CD4-positive, alpha-beta T cell treated with Interleukin-4 for 4 hours (primary cell): Measurements from ENCODE around the gene LCE2D.
A peak's percentile ranks its signal among the peaks of the same experiment; 100 is the strongest.
"Not testable (repeated sequence)": the region's sequence is repeated elsewhere in the genome, so short reads cannot be mapped to it uniquely, and the experiment has no call there.

Source experiments
- DNase-seq: peaks from one replicate; pipeline ENCODE4 v3.0.0-alpha.2; 2020

Gene LCE2D, protein sequence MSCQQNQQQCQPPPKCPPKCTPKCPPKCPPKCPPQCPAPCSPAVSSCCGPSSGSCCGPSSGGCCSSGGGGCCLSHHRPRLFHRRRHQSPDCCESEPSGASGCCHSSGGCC

DNA sequence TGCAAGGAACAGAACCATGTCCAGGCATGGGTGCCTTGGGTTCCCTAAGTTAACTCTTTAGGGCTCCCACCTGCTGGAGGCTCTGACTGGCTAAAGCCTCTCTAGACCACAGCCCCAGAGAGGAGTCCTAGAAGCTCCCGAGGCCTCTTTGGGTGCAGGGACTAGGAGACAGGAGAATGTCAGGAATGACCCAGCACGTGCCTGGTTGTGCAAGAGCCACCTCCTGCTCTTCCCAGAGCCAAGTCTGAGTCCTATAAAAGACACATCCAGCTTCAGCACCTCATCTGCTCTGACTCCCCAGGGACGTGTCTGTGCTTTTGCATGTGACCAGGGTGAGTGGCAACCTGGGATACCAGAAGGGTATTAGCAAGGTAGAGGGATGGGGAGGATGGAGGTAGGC is at the start of gene LCE2D:
TSS of gene LCE2D (plus strand) at position 283 of the 400 bp plus-strand sequence. CDS start 726 bp downstream, outside the sequence.
- no peak for DNase-seq

- no peak for DNase-seq
Observed at GRCh38 chr1:152613511-152613910, 49.7 kb upstream of the LCE2D start, which contains the start of gene LCE3B. Gene LCE3B, plus strand, starts transcription at chr1:152613811. Its CDS starts 0 bp downstream, at chr1:152613811.

- no peak for DNase-seq
Observed at GRCh38 chr1:152621993-152622392, 41.2 kb upstream of the LCE2D start.

DNA sequence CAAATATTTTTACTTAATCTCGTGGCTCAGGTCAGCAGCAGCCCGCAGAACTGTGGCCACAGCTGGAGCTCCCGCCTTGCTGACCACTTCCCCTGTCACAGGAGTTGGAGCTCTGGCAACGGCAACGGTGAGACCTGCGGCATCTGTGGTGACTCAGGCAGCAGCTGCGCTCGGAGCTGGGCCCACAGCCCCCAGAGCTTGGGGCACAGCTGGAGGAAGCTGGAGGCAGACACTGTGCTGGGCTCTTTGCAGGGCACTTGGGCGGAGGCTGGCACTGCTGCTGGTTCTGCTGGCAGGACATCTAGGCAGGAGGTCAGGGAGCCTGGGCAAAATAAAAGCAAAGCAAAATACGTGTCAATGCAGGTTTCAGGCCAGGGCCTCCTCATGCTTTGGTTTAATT is 40.4 kb upstream of the LCE2D start, which contains the start of gene LCE3A:
TSS of gene LCE3A (minus strand) at position 301 of the 400 bp plus-strand sequence. CDS start at position 301, 0 bp downstream.
- no peak for DNase-seq

DNA sequence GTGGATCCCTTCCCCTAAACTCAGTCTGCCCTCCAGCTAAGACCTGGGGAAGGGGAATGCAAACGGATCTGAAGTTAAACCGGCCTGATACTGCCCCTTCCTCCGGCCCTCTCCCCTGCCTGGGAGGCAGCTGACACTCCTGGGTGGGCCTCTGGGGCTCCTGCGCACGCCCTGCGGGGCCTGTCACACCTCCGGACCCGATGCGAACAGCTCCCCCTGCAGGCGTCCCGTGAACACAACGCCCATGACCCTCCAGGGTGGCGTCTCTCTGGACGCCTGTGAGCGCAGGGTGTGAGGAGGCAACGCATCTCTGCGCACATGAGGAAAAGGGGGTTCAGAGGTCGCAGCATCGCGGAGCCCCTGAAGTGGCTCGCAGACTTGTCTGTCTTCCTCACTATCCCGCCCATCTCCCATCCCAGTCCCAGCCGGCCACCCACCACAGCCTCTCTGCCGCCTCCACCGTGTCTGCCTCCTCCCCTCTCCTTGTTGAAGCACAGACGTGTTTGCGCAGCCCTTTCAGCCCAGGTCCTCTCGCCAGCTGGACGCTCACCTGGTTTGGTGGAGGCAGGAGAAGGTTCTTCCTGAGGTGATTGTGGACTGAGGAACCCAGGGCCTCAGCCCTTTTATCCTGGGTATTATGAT is 39.9 kb upstream of the LCE2D start:
- DNase-seq = no peak

DNA sequence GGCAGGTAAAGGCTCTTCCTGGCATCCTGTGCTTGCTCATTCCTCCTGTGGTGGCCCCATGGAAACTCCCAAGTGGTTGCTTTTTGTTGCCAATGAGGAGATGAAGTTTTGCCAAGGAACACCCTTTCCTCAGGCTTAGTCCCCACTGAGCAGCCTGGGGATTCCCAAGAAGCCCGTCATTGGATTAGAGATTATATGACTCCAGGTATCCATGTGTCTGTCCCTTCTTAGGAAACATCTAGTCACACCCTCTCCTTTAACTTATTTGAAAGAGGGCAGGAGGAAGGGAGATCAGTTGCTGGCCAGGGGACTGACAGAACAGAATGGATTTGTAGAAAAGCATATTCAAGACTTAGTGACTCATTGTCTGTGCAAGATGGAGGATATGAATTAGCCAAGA is 36.4 kb upstream of the LCE2D start:
- DNase-seq = no peak

DNA sequence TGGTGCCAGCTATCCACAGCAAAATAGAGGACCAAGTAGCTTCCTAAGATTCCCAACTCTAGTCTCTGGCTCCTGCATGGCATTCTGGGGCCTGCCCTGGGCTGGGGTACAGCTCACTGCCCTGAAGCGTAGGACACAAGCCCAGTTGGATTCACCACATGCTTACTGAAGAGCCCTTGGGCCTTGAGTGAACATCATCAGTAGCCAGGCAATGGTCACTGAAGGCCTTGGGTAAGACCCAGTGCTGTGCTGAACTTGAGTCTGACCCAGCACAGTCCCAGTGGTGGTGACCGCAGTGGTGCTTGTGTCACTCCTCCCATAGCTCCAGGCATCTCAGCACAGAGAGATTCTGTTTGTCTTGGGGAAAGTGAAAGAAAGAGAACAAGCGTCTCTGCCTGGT is 32.6 kb upstream of the LCE2D start:
- no peak for DNase-seq

DNA sequence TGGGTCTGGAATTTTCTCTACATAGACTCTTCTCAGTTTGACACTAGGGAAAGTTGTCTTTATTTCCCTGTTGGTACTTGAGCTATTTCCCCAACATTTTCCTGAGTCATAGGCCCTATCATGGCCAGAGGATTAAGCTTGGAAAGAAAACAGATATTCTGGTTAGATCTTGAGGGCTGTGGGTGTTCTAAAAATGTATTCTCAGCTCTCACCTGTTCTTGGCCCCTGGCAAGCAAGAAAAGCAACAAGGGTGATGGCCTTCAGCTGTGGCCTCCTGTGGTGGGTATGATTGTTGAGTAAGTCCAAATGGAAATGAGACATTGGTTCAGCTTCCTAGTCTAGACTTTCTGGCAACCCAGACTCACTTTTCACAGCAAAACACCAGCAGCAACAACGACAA is 22.8 kb upstream of the LCE2D start:
- DNase-seq = no peak

- no peak for DNase-seq
Observed at GRCh38 chr1:152643945-152644344, 19.2 kb upstream of the LCE2D start.

DNA sequence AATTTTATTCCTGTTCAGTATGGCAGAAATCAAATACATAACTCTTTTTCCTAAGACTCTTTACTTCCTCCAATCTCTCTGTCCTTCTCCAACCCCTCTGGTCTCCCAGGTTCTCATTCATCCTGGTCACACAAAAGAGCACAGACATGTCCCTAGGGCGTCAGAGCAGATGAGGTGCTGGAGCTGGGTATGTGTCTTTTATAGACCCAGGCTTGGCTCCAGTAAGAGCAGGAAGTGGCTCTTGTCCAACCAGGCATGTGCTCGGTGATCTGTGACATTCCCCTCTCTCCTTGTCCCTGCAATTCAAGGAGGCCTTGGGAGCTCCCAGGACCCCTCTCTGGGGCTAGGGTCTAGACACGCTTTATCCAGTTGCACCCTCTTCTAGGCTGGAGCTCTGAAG is 18.0 kb upstream of the LCE2D start:
- no peak for DNase-seq

DNA sequence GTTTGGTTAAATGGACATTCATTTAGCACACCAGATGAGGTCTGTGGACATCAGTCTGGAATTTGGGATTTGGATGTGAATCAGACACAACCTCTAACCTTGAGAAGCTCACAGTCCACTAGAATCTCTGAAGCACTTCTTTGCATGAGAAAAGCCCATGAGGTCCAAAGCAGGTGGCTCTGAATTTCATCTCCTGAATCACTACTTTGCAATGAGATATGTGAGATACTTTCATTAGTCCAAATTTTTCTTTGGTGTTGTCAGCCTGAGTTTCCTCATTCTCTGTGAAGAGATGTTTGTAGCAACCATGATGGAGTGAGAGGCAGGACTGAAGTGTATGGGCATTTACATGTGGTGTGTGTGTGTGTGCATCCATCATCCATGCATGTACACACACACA is 16.5 kb upstream of the LCE2D start:
- no peak for DNase-seq

DNA sequence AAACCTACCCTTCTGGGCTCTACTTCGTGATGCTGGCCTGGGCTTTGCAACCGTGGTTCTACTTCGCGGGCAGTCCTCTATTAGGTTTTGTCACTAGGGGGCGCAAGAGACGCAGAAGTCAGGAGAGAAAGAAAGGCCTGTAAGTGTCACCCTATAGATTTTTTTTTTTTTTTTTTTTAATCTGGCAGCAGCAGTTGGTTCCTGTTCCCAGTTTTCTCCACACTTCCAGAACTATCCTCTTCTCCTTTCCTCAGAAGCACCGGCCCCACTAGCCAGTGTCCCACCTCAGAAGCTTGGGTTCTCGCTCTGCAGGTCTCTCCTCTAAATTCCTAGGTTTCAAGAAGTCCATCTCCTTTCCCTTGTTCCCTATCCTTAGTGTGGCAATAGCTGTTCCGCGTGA is 9.1 kb upstream of the LCE2D start:
- DNase-seq = peak; percentile 43

DNA sequence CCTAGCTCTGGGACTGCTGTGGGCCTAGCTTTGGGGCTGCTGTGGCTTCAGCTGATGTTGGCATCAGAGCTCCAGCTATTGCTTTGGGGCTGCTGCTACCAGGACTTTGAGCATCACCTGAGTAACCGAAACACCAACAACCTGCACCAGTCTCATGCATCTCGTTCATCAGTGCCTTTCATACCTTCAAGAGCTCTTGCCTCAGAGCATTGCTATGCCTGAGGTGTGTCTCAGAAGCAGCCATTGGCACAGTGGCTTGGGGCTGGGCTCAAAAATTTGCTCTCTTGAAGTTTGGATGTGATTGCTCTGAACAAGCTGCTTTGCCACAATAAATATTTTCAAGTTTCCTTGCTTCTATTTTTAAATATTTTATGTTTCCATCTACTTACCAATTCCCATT is 6.7 kb upstream of the LCE2D start:
- no peak for DNase-seq

- DNase-seq = no peak
Observed at GRCh38 chr1:152657677-152658076, 5.5 kb upstream of the LCE2D start.

GRCh38 chr1:152658649-152659048 is 4.5 kb upstream of the LCE2D start:
- no peak for DNase-seq

GRCh38 chr1:152666171-152666570 is 3.0 kb downstream of the LCE2D start:
- DNase-seq = not testable (repeated sequence)

DNA sequence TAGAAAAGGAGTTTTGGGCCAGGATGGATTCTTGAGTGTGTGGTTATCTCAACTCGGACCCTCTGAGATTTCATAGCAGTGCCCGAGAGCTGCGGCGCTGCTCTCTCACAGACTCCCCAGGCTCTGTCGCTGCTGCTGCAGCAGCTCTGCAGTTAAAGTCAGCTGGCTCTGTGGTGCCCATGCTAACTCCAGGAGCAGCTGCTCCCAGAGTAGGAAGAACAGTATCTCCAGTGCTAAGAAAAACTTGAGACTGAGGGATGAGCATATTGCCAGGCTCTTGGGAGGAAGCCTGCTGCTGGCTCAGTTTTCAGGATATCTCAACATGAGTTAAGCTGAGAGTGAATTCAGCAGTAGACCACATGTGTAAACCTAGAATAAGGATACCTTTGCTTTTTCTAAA is 4.5 kb downstream of the LCE2D start:
- DNase-seq = no peak

- no peak for DNase-seq
Observed at GRCh38 chr1:152673016-152673415, 9.8 kb downstream of the LCE2D start.

- not testable (repeated sequence) for DNase-seq
Observed at GRCh38 chr1:152674983-152675382, 11.8 kb downstream of the LCE2D start, which contains the start of gene LCE2C. Gene LCE2C, plus strand, starts transcription at chr1:152675279. Its CDS starts 737 bp downstream, at chr1:152676016.

- DNase-seq = no peak
Observed at GRCh38 chr1:152679459-152679858, 16.3 kb downstream of the LCE2D start.

- DNase-seq = no peak
Observed at GRCh38 chr1:152681616-152682015, 18.4 kb downstream of the LCE2D start.

DNA sequence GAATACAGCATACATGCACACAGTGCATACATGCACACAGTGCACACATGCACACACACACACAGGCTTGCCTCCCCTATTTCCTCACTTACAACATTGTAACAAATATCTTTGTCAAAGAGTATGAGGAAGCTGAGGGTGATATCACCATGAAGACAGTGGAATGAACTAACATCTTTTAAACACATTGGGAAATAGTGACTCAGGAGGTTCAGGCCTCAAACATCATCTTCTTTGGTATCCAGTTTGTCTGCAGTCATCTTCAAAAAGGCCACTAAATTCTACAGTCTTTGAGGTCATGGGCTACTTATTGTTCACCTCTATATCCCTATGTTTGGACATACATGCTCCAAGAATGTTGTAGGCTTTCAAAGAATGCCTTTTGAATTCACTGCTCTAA is 20.7 kb downstream of the LCE2D start:
- DNase-seq = no peak

DNA sequence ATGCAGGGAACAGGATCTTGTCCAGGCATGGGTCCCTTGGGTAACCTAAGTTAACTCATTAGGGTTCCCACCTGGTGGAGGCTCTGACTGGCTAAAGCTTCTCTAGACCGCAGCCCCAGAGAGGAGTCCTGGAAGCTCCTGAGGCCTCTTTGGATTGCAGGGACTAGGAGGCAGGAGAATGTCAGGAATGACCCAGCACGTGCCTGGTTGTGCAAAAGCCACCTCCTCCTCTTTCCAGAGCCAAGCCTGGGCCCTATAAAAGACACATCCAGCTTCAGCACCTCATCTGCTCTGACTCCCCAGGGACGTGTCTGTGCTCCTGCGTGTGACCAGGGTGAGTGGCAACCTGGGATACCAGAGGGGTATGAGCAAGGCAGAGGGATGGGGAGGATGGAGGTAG is 22.6 kb downstream of the LCE2D start, which contains the start of gene LCE2B:
TSS of gene LCE2B (plus strand) at position 301 of the 400 bp plus-strand sequence. CDS start 721 bp downstream, outside the sequence.
- not testable (repeated sequence) for DNase-seq
